Parathyroid adenoma (tissue), 2 donors: ENCODE data around the gene AARS1.
"Not testable (repeated sequence)": the region's sequence is repeated elsewhere in the genome, so short reads cannot be mapped to it uniquely, and the experiment has no call there.

Source experiments
- H2AFZ ChIP-seq: fragments of 300-600 bp; sonication (generic); one replicate; pipeline ENCODE4 v1.7.0; 2017; ENCODE audit warnings: antibody characterized with exemption, mild to moderate bottlenecking
- H3K27ac ChIP-seq: fragments of 300-600 bp; sonication (generic); one replicate; pipeline ENCODE4 v1.7.0; 2017
- H3K27me3 ChIP-seq: fragments of 300-600 bp; sonication (generic); one replicate; pipeline ENCODE4 v1.7.0; 2017; ENCODE audit warnings: low read length; ENCODE audit not compliant: control insufficient read depth, insufficient read depth
- H3K36me3 ChIP-seq: fragments of 300-600 bp; sonication (generic); one replicate; pipeline ENCODE4 v1.7.0; 2017; ENCODE audit warnings: low read length; ENCODE audit not compliant: control insufficient read depth, insufficient read depth
- H3K4me1 ChIP-seq: fragments of 300-600 bp; sonication (generic); one replicate; pipeline ENCODE4 v1.7.0; 2017; ENCODE audit warnings: control low read depth
- H3K4me2 ChIP-seq: fragments of 300-600 bp; sonication (generic); one replicate; pipeline ENCODE4 v1.7.0; 2017; ENCODE audit warnings: low read length
- H3K4me3 ChIP-seq: fragments of 300-600 bp; sonication (generic); one replicate; pipeline ENCODE4 v1.7.0; 2017; ENCODE audit warnings: low read depth, low read length
- H3K79me2 ChIP-seq: fragments of 300-600 bp; sonication (generic); one replicate; pipeline ENCODE4 v1.7.0; 2017; ENCODE audit warnings: control low read depth
- H3K9ac ChIP-seq: fragments of 300-600 bp; sonication (generic); one replicate; pipeline ENCODE4 v1.7.0; 2017; ENCODE audit warnings: mild to moderate bottlenecking
- H3K9me3 ChIP-seq: fragments of 300-600 bp; sonication (generic); one replicate; pipeline ENCODE4 v1.7.0; 2017; ENCODE audit warnings: low read length; ENCODE audit not compliant: control insufficient read depth
- CTCF ChIP-seq: fragments of 300-600 bp; sonication (generic); IDR thresholded peaks from one replicate; pipeline ENCODE4 v1.7.0; 2017; ENCODE audit warnings: antibody characterized with exemption, mild to moderate bottlenecking
- donor health status: primary hyperparathyroidism.

AARS1 gene

DNA sequence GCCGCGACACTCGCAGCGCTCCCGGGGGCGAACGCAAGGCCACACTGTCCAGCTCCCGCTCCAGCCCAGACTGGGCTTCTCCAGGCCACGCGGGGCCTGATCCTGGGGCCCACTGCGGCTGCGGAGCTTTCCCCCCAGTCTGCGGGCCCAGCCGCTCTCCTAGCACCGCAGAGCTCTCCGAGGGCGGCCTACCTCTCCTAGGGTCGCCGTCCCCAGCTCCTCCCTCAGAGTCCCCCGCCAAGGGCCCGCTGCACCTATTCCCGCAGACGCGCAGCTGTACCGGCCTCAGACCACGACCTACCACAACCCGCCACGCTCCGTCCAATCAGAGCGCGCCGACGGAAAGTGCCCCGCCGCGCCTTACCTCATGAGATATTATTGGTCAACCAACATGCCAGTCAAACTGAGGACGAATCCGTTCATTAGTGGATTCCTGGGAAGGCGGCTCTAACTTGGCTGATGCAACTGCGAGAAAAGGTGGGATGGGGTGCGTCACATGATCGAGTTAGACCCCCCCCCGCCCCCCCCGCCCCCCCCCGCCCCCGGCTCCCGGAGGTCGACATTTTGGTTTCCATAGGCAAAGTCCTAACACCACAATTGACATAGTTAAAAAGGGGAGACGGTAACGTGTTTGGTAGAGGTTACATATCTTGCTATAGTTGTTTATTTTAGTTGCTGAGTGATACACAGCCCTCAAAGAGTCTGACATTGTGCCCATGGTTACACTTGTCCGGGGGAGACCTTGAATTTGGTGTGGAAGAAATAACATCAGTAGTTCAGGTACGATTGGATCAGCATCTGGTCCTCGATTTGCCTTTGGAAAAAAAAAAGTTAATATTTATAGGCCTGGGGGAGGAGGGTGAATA is at the start of gene AARS1:
TSS of gene AARS1 (minus strand) at position 278 of the 866 bp plus-strand sequence. CDS start 6,743 bp downstream, outside the sequence.
- Histone ChIP-seq H3K36me3 (no peaks in the 10 kb centered on the region), H3K4me3 (peak within 1 kb of the TSS; percentile 69), H3K27ac (peak within 1 kb of the TSS; percentile 89), H3K9me3 (no peaks in the 10 kb centered on the region), H3K4me1 (no peaks in the 10 kb centered on the region), H2AFZ (peak within 1 kb of the TSS; percentile 99), H3K27me3 (no peaks in the 10 kb centered on the region), H3K4me2 (peak within 1 kb of the TSS; percentile 83), H3K79me2 (peaks cover 23% of the 10 kb centered on the region), H3K9ac (peak within 1 kb of the TSS; percentile 70)
- TF ChIP-seq CTCF = no peak

DNA sequence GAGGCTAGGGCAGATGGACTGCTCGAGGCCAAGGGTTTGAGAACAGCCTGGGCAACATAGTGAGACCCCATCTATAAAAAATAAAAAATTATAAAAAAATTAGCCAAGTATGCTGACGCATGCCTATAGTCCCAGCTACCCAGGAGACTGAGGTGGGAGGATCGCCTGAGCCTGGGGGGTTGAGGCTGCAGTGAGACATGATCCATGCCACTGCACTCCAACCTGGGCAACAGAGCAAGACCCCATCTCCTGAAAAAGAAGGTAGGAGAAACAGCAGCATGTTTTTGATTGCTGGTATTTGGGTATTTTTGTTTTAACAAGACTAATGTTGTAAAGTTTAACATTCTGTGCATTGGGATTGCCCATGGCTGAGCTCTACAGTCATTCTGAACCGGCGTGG is 48.5 kb upstream of the AARS1 start:
- no peaks in the 10 kb centered on the region for H3K27me3 ChIP-seq
- H3K4me3 ChIP-seq = no peak overlapping the region
- no peak overlapping the region for H3K4me2 ChIP-seq
- no peaks in the 10 kb centered on the region for H3K79me2 ChIP-seq
- H3K9ac ChIP-seq = no peak overlapping the region
- no peaks in the 10 kb centered on the region for H3K4me1 ChIP-seq
- no peak overlapping the region for H3K27ac ChIP-seq
- TF ChIP-seq CTCF = no peak
- no peak overlapping the region for H2AFZ ChIP-seq
- no peaks in the 10 kb centered on the region for H3K36me3 ChIP-seq
- H3K9me3 ChIP-seq = no peaks in the 10 kb centered on the region

DNA sequence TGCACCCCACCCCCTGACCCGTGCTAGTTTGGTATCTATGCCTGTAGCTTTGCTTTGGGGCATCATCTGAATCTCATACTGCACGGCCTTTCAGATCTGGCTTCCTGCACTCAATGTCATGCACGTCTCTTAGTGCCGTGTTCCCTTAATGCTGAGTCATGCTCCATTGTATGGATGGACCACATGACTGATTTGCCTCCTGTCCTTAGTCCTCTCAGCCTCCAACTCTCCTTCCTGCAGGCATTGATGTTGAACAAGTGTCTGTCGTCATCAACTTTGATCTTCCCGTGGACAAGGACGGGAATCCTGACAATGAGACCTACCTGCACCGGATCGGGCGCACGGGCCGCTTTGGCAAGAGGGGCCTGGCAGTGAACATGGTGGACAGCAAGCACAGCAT is 43.4 kb upstream of the AARS1 start:
- not testable (repeated sequence) for H2AFZ ChIP-seq, H3K36me3 ChIP-seq, H3K27ac ChIP-seq, H3K9ac ChIP-seq, H3K27me3 ChIP-seq, H3K79me2 ChIP-seq, H3K9me3 ChIP-seq, H3K4me3 ChIP-seq, H3K4me1 ChIP-seq, H3K4me2 ChIP-seq

GRCh38 chr16:70331588-70332358 is 42.5 kb upstream of the AARS1 start:
- H3K27me3 ChIP-seq = no peaks in the 10 kb centered on the region
- peak; percentile 46 for TF ChIP-seq CTCF
- no peak overlapping the region for H3K9ac ChIP-seq
- no peaks in the 10 kb centered on the region for H3K9me3 ChIP-seq
- no peak overlapping the region for H3K4me2 ChIP-seq
- H3K4me3 ChIP-seq = no peak overlapping the region
- H3K4me1 ChIP-seq = no peaks in the 10 kb centered on the region
- H3K36me3 ChIP-seq = no peaks in the 10 kb centered on the region
- H3K27ac ChIP-seq = no peak overlapping the region
- no peaks in the 10 kb centered on the region for H3K79me2 ChIP-seq
- H2AFZ ChIP-seq = no peak overlapping the region

DNA sequence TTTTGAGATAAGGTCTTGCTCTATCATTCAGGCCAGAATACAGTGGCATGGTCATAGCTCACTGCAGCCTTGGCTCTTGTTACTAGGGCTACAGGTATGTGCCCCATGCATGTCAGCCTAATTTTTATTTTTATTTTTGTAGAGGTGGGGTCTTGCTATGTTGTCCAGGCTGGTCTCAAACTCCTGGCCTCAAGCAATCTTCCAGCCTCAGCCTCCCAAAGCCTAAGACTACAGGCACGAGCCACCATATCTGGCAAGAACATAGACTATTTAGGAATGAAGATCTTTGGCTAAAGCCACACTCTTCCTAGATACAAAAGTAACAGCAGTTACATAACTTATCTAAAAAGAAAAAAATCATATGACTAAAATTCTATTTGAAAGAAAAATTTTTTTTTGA is 41.8 kb upstream of the AARS1 start:
- H3K36me3 ChIP-seq = no peaks in the 10 kb centered on the region
- no peak for TF ChIP-seq CTCF
- no peak overlapping the region for H3K9ac ChIP-seq
- no peak overlapping the region for H3K4me3 ChIP-seq
- H2AFZ ChIP-seq = no peak overlapping the region
- H3K4me1 ChIP-seq = no peaks in the 10 kb centered on the region
- H3K27me3 ChIP-seq = no peaks in the 10 kb centered on the region
- H3K9me3 ChIP-seq = no peaks in the 10 kb centered on the region
- H3K4me2 ChIP-seq = no peak overlapping the region
- H3K27ac ChIP-seq = no peak overlapping the region
- no peaks in the 10 kb centered on the region for H3K79me2 ChIP-seq
